Measurements from ENCODE around the gene MICOS13. TPM values are rescaled to one million over a fixed set of nuclear protein-coding genes. Genes with fewer than 3 reads are reported as not detected.

The MICOS13 gene
- total RNA-seq, 1 donor, result 21.0 TPM

DNA sequence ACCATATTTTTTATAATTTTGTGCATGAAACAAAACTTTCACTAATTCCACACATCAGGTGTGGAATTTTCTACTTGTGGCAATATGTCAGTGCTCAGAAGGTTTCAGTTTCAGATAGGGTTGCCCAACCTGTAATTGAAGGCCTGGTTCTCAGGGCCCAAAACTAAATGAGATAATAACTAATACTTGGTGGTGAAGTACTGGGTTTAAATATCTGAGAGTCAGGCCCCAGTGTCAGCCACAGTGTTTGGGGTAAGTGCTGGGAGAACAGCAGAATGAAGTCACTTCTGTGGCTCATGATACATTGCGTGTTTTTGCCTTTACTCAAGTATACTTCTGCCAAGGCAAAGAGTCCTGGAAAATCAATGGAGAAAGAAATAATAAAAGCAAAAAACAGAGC is 51.9 kb downstream of the MICOS13 start:
- H3K79me2 ChIP-seq (ENCODE audit: insufficient read depth, low read length), result peaks cover 99% of the 10 kb centered on the region
- DNase-seq (ENCODE audit: insufficient read length, low spot score, missing footprints), result no peak
- H3K4me1 ChIP-seq (ENCODE audit: insufficient read depth, low read length), result peaks cover 56% of the 10 kb centered on the region
- peak overlapping the region; percentile 19 for H3K27ac ChIP-seq (ENCODE audit: low read depth, low read length)
- TF ChIP-seq, protein P1, sequence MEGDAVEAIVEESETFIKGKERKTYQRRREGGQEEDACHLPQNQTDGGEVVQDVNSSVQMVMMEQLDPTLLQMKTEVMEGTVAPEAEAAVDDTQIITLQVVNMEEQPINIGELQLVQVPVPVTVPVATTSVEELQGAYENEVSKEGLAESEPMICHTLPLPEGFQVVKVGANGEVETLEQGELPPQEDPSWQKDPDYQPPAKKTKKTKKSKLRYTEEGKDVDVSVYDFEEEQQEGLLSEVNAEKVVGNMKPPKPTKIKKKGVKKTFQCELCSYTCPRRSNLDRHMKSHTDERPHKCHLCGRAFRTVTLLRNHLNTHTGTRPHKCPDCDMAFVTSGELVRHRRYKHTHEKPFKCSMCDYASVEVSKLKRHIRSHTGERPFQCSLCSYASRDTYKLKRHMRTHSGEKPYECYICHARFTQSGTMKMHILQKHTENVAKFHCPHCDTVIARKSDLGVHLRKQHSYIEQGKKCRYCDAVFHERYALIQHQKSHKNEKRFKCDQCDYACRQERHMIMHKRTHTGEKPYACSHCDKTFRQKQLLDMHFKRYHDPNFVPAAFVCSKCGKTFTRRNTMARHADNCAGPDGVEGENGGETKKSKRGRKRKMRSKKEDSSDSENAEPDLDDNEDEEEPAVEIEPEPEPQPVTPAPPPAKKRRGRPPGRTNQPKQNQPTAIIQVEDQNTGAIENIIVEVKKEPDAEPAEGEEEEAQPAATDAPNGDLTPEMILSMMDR (IDR thresholded peaks at IDR 0.05; ENCODE audit: extremely low read depth, low read depth, low read length), result no peak
- H2AFZ ChIP-seq (ENCODE audit: low read length), result no peak overlapping the region
- no peaks in the 10 kb centered on the region for H3K9me3 ChIP-seq (ENCODE audit: low read depth, low read length)
- peaks cover 81% of the 10 kb centered on the region for H4K20me1 ChIP-seq (ENCODE audit: insufficient read depth, low read length)
- H3K4me3 ChIP-seq (ENCODE audit: insufficient read depth, low read length), result no peak overlapping the region
- H3K4me2 ChIP-seq (ENCODE audit: insufficient read depth, low read length), result no peak overlapping the region
- peaks cover 55% of the 10 kb centered on the region for H3K36me3 ChIP-seq (ENCODE audit: insufficient read depth, low read length)
- H3K27me3 ChIP-seq (ENCODE audit: insufficient read depth, low read length), result no peaks in the 10 kb centered on the region

Other genes with a start within 250 kb of the MICOS13 start
- not detected in 2 replicates for gene ZNRF4, start 225.1 kb downstream of the MICOS13 start, total RNA-seq
- gene TINCR, start 112.6 kb downstream of the MICOS13 start, total RNA-seq, result under 0.01 and 0.36 TPM in 2 replicates
- gene SAFB2, start 57.7 kb downstream of the MICOS13 start, total RNA-seq, result 38.0 and 43.0 TPM in 2 replicates
- 33.7 and 42.4 TPM in 2 replicates for gene SAFB, start 57.4 kb downstream of the MICOS13 start, total RNA-seq
- gene HSD11B1L, start 511 bp upstream of the MICOS13 start, total RNA-seq, result 12.1 and 14.8 TPM in 2 replicates
- 228 and 257 TPM in 2 replicates for gene RPL36, start 9.8 kb upstream of the MICOS13 start, total RNA-seq
- gene LONP1, start 39.6 kb upstream of the MICOS13 start, total RNA-seq, result 130 and 163 TPM in 2 replicates
- under 0.01 TPM in 2 replicates for gene CATSPERD, start 40.1 kb upstream of the MICOS13 start, total RNA-seq
- gene PRR22, start 104.2 kb upstream of the MICOS13 start, total RNA-seq, result 0.29 and 0.36 TPM in 2 replicates
- gene DUS3L, start 110.6 kb upstream of the MICOS13 start, total RNA-seq, result 21.2 and 30.0 TPM in 2 replicates
- gene NRTN, start 124.6 kb upstream of the MICOS13 start, total RNA-seq, result not detected in 2 replicates
- gene FUT6, start 159.2 kb upstream of the MICOS13 start, total RNA-seq, result not detected in 2 replicates
- gene FUT3, start 170.9 kb upstream of the MICOS13 start, total RNA-seq, result not detected in 2 replicates
- not detected in 2 replicates for gene FUT5, start 190.0 kb upstream of the MICOS13 start, total RNA-seq
- 235 and 265 TPM in 2 replicates for gene NDUFA11, start 223.3 kb upstream of the MICOS13 start, total RNA-seq
- gene VMAC, start 224.4 kb upstream of the MICOS13 start, total RNA-seq, result 12.3 and 12.7 TPM in 2 replicates
- 10.6 and 18.1 TPM in 2 replicates for gene CAPS, start 233.7 kb upstream of the MICOS13 start, total RNA-seq

Data from osteoblast (primary cell).